Measurements from ENCODE around the gene SPATA2.

Gene SPATA2

GRCh38 chr20:49929142-49929494 is 13.8 kb upstream of the SPATA2 start:
- DNase-seq, result no peak

- peak; percentile 74 to 85 for DNase-seq
Observed at GRCh38 chr20:49928411-49929141, 13.2 kb upstream of the SPATA2 start.

GRCh38 chr20:49925901-49926454 is 10.6 kb upstream of the SPATA2 start:
- DNase-seq, result no peak

- no peak for DNase-seq
Observed at GRCh38 chr20:49924247-49924646, 8.9 kb upstream of the SPATA2 start.

- DNase-seq, result no peak
Observed at GRCh38 chr20:49919461-49919860, 4.1 kb upstream of the SPATA2 start.

DNA sequence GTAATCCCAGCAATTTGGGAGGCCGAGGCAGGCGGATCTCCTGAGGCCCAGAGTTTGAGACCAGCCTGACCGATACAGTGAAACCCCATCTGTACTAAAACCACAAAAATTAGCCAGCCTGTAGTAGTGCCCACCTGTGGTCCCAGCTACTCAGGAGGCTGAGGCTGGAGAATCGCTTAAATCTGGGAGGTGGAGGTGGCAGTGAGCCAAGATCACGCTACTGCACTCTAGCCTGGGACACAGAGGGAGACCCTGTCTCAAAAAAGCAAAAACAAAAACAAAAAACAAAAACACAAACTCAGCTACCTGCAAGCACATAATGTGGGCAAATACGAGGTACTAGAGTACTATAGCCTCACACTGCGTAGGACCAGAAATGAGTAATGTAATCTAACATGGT is 3.7 kb upstream of the SPATA2 start:
- no peak for DNase-seq

GRCh38 chr20:49918446-49918845 is 3.1 kb upstream of the SPATA2 start:
- DNase-seq, result no peak

DNA sequence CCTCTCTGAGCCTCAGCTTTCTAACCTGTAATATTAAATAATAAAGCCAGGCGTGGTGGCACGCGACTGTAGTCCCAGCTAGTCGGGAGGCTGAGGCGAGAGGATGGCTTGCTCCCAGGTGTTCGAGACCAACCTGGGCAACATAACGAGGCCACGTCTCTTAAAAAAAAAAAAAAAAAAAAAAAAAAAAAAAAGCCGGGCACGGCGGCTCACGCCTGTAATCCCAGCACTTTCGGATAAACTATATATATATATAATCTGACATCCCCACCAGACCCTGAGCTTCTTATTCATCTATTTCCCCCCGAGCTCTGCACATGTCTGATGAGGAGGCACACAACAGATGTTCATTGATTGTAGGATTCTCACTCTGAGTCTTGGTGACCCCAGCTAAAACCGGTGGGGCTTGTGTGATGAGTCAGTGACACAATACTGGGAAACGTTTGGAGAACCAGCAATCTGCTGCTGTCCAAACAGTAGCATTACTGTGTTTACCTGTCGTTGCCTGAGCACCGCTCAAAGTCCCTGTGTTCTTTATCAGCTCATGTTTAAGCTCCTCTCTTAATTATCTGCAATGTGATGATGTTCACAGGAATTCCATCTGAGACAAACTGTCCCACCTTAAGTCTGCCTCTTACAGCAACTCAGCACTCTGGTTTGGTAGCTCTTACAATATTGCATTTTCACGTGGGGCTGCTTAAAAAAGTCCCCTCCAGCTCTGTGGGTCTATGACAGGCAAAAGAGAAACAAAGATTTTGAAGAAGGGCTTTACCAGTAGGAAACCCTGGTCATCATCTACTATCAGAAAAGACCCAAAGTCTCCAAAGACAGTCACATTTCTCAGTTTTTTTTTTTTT is 1.0 kb upstream of the SPATA2 start:
- no peak for DNase-seq

DNA sequence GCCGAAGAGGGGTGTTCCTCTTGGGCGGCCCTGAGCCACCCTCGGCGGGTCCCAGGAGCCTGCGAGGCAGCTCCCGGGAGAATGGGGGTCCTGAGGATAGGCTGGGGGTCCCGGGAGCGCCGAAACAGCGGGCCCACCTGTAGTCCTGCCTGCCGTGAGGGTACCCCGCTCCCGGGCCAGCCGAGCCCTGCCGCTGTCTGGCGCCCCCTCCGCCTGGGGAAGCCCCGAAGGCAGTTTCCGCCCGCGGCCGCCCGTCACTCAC is 280 bp downstream of the SPATA2 start:
- no peak for DNase-seq

DNA sequence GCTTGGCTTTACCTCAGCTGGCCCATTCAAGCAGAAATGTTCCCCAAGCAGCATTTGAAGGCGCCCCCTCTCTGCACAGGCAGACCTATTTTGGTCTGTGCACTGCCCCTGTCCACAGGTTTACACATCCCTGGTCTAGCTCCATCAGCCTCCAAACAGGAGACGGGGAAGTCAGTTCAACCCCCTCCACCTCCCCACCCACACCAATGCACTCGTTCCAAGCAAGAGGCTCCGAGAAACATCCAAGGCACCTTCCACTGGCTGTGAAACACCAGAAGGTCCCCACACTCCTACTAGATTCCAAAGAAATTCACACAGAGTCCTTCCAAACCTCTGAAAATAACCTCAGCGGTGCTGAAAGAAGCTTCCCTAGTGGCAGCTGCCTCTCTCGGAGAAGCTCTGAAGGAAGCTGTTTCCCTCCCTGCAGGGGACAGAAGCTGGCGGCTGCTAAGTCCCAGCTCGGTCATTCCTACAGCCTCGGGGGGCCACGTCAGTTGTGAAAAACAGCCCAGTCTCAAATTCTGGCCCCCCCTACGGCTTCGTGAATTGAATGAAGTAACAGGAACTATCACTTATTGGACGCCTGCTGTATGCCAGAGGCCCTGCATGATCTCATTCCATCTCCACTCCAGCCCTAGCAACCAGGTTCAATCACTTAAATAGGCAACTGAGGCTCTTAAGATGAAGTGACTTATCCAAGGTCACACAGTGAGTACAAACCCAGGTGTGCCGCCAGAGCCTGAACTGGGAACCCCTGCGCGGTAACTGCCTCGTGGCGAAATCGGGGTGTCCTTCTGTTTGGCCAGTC is 815 bp downstream of the SPATA2 start:
- no peak for DNase-seq

- DNase-seq, result peak; percentile 55 to 77
Observed at GRCh38 chr20:49913399-49914047, 1.8 kb downstream of the SPATA2 start.

GRCh38 chr20:49910340-49910706 is 5.0 kb downstream of the SPATA2 start:
- DNase-seq, result no peak

DNA sequence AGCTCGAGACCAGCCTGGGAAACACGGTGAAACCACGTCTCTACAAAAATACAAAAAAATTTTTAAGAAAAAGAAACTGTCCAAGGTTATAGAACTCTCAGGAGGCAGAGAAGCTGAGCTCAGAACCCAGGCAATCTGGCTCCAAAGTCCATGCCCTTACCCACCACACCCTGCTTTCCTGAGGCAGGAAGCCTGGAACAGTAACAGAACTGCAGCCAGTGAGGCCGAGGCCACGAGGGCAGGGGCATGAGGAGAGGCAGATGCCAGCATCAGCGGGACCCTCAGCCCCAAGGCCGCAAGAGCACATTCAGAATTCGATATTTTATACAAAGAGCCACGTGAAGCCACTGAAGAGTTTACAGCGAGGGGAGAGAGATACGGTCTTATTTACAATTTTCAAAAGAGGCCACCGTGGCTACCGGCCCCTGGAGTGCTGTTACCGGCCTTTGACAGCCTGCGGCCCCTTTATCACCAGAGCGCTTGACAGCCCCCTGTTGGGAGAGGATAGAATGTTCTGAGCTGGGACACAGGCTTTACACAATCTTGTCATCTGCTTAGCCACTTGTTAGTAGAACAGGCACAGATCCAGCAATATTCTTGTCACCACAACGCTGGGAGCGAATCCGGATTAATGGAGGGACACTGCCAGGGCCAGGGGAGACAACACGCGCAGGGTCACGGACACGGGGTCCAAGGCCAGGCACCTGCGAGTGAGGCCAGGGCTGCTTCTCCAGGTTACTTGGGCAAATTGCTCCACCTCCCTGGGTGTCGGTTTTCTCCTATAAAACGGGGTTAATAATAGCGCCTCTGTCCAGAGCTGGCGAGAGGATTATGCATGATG is 5.6 kb downstream of the SPATA2 start:
- peak; percentile 23 to 64 for DNase-seq

DNA sequence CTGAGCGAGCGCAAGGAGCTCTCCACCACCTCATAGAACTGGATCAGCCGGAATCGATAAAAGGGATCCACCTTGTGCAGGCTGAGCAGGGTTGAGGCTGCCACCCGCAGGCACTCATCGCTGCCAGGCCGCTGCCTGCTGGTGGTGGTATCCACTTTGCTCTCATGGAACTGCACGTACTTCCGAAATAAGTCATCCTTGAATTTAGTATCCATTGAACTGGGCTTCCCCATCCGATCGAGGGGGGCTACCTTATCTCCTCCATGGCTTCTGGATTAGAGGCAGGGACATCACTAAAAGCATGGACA is 7.1 kb downstream of the SPATA2 start:
- DNase-seq, result no peak

- no peak for DNase-seq
Observed at GRCh38 chr20:49907405-49908257, 7.7 kb downstream of the SPATA2 start.

GRCh38 chr20:49906615-49907154 is 8.6 kb downstream of the SPATA2 start:
- DNase-seq, result no peak

- no peak for DNase-seq
Observed at GRCh38 chr20:49906101-49906604, 9.2 kb downstream of the SPATA2 start.

DNA sequence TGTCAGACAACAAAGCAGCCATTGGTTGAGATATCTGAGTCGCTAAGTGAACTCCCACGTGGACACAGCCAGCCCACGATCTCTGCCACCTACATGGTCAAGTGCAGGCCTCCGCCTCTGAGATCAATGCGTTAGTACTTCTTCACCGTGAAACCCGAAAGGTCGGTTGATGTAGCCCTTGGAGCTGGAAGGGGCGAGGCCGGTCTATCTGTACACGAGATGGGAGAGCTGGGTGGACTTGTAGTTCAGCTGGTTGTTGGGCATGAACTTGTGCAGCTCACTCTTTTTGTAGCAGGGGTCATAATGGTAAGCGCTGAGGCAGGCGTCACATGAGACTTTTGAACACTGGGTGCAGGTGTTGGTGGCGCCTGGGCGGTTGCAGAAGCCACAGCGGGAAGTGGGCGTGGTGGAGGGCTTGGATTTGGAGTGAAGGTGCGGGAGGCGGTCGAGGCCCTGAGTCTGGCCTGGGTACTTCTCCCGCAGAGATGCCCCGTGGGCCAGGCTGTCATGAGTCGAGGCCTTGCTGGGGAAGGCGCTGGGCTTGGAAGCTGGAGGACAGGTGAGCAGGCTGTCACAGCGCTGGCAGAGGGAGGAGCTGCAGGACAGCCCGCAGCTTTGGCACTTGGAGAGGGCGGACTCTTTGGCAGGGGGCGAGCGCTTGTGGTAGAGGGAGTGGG is 9.8 kb downstream of the SPATA2 start:
- no peak for DNase-seq

- no peak for DNase-seq
Observed at GRCh38 chr20:49904440-49905214, 10.7 kb downstream of the SPATA2 start.
